Esophagus squamous epithelium (tissue), 5 donors: ENCODE data around the gene NFATC2. TPM values are rescaled to one million over a fixed set of nuclear protein-coding genes. Genes with fewer than 3 reads are reported as not detected.
"Not testable (repeated sequence)": the region's sequence is repeated elsewhere in the genome, so short reads cannot be mapped to it uniquely, and the experiment has no call there.

Experiments used
- DNase-seq: peaks from one replicate; lab custom pipeline; 2025; lab: John Stamatoyannopoulos, UW
- H3K27ac ChIP-seq, 4 donors: fragments of 200-600 bp; sonication (generic); one replicate each; pipeline ENCODE4 v1.5.1; 2016 to 2019; ENCODE audit warnings: mild to moderate bottlenecking in 1 of 4
- H3K27me3 ChIP-seq, 4 donors: fragments of 200-600 bp; sonication (generic); 1 replicate in 3 of 4; 2 replicates in 1 of 4; pipeline versions ENCODE4 v1.5.1 to v1.6.0; 2017 to 2021; ENCODE audit warnings: antibody characterized with exemption in 1 of 4
- H3K36me3 ChIP-seq, 3 donors: fragments of 200-600 bp; sonication (generic); one replicate each; pipeline ENCODE4 v1.5.1; 2016 to 2019
- H3K4me1 ChIP-seq, 3 donors: fragments of 200-600 bp; sonication (generic); one replicate each; pipeline ENCODE4 v1.5.1; 2017 to 2019
- H3K4me3 ChIP-seq, 4 donors: fragments of 200-600 bp; sonication (generic); 1 replicate in 3 of 4; 2 replicates in 1 of 4; pipeline ENCODE4 v1.5.1; 2016 to 2019; ENCODE audit warnings: mild to moderate bottlenecking in 2 of 4, moderate library complexity in 1 of 4
- H3K9me3 ChIP-seq, 3 donors: fragments of 200-600 bp; sonication (generic); one replicate each; pipeline ENCODE4 v1.5.1; 2016 to 2019
- CTCF ChIP-seq, 6 experiments: fragments of 450-650 bp in 4 of 6; fragments of 200-600 bp in 2 of 6; sonication (generic) in 2 of 6; IDR thresholded peaks; one replicate each; pipeline ENCODE4 v1.5.1; 2016 to 2019; ENCODE audit warnings: antibody characterized with exemption in 6 of 6, mild to moderate bottlenecking in 4 of 6, moderate library complexity in 4 of 6
- POLR2A ChIP-seq, 4 donors: fragments of 450-650 bp; IDR thresholded peaks; one replicate each; pipeline ENCODE4 v1.6.1; 2017; ENCODE audit warnings: antibody characterized with exemption in 4 of 4, mild to moderate bottlenecking in 4 of 4, moderate library complexity in 3 of 4
- WGBS, 2 donors: methylation state at CpG; one replicate each; pipeline ENCODE4 v1.1.5; 2018; 5-methylcytosine and 5-hydroxymethylcytosine counted together
- intact Hi-C: fragments of 100-400 bp; cut with DNase I; formaldehyde crosslinking; loops from one replicate; pipeline ENCODE4 v1.15.0; 2022
- total RNA-seq, 4 donors: library from RNA; depleted of rRNA; stranded (reverse); fragments of >200 nt; gene quantifications; one replicate each; pipeline ENCODE4 v1.1.0, GENCODE V29; 2016
- donor health status: DM: yes; HTN: yes; CAD: no.

The NFATC2 gene
- total RNA-seq, 4 donors from 2014 or later: 0.83 to 6.7 (median 1.4) TPM

GRCh38 chr20:51468636-51469035 lies 73.9 kb downstream of the NFATC2 start:
- TF ChIP-seq CTCF (IDR thresholded peaks at IDR 0.05): no peak
- TF ChIP-seq POLR2A (IDR thresholded peaks at IDR 0.05): no peak
- WGBS, 2 donors: 90 to 96% methylated on average over 5 to 7 of the region's 7 CpGs
- peaks cover 0 to 6% (median 0%) of the 10 kb centered on the region in 3 donors for H3K36me3 ChIP-seq
- intact Hi-C loops: no loop called here
- no peaks in the 10 kb centered on the region for H3K27me3 ChIP-seq
- H3K27ac ChIP-seq: no peak overlapping the region
- DNase-seq: no peak
- no peaks in the 10 kb centered on the region for H3K9me3 ChIP-seq
- H3K4me3 ChIP-seq: no peak overlapping the region
- H3K4me1 ChIP-seq: peaks cover 0 to 31% (median 0%) of the 10 kb centered on the region in 3 donors

- 93% methylated on average over 10 of the region's 10 CpGs for WGBS, 2 donors
- no peak overlapping the region for H3K27ac ChIP-seq
- intact Hi-C loops: no loop called here
- H3K27me3 ChIP-seq: no peaks in the 10 kb centered on the region
- H3K4me3 ChIP-seq: no peak overlapping the region
- H3K9me3 ChIP-seq: no peaks in the 10 kb centered on the region
- peaks cover 0 to under 1% (median 0%) of the 10 kb centered on the region in 3 donors for H3K36me3 ChIP-seq
- TF ChIP-seq POLR2A (IDR thresholded peaks at IDR 0.05) (no peak), CTCF (IDR thresholded peaks at IDR 0.05) (no peak)
- H3K4me1 ChIP-seq: peaks cover 0 to 36% (median 0%) of the 10 kb centered on the region in 3 donors
- no peak for DNase-seq
Observed at GRCh38 chr20:51467956-51468626, 74.4 kb downstream of the NFATC2 start.

GRCh38 chr20:51463998-51464397 lies 78.5 kb downstream of the NFATC2 start:
- Histone ChIP-seq H3K27ac (no peak overlapping the region), H3K36me3 (peaks cover 0 to 7% (median 0%) of the 10 kb centered on the region in 3 donors), H3K4me1 (peaks cover 0 to 25% (median 0%) of the 10 kb centered on the region in 3 donors), H3K9me3 (no peaks in the 10 kb centered on the region), H3K27me3 (no peaks in the 10 kb centered on the region), H3K4me3 (no peak overlapping the region)
- DNase-seq: no peak
- intact Hi-C loops: no loop called here
- no peak for TF ChIP-seq CTCF (IDR thresholded peaks at IDR 0.05)
- TF ChIP-seq POLR2A (IDR thresholded peaks at IDR 0.05): no peak
- WGBS, 2 donors: 72 to 91% methylated on average over 5 of the region's 9 CpGs

- H3K27ac ChIP-seq: peak overlapping the region in 2 of 4 donors; percentile 34 to 52
- intact Hi-C loops: no loop called here
- H3K4me3 ChIP-seq: no peak overlapping the region
- no peak for DNase-seq
- no peaks in the 10 kb centered on the region for H3K9me3 ChIP-seq
- peaks cover 0 to 25% (median 0%) of the 10 kb centered on the region in 3 donors for H3K4me1 ChIP-seq
- TF ChIP-seq CTCF (IDR thresholded peaks at IDR 0.05) (no peak), POLR2A (IDR thresholded peaks at IDR 0.05) (no peak)
- peaks cover 0 to 7% (median 0%) of the 10 kb centered on the region in 3 donors for H3K36me3 ChIP-seq
- no peaks in the 10 kb centered on the region for H3K27me3 ChIP-seq
- WGBS, 2 donors: 39 to 59% methylated on average over 5 to 7 of the region's 8 CpGs
Observed at GRCh38 chr20:51463560-51463959, 79.0 kb downstream of the NFATC2 start.

- Histone ChIP-seq H3K4me3 (no peak overlapping the region), H3K27me3 (no peaks in the 10 kb centered on the region), H3K4me1 (peaks cover 4 to 32% (median 5%) of the 10 kb centered on the region in 3 donors), H3K9me3 (no peaks in the 10 kb centered on the region), H3K27ac (peak overlapping the region in 3 of 4 donors; percentile 1 to 52 (median 34)), H3K36me3 (peaks cover 0 to 7% (median 0%) of the 10 kb centered on the region in 3 donors)
- TF ChIP-seq CTCF (IDR thresholded peaks at IDR 0.05) (no peak), POLR2A (IDR thresholded peaks at IDR 0.05) (no peak)
- intact Hi-C loops: no loop called here
- WGBS, 2 donors: 67 to 99% methylated on average over 5 to 11 of the region's 12 CpGs
- DNase-seq: no peak
Observed at GRCh38 chr20:51462566-51463276, 79.8 kb downstream of the NFATC2 start.

- not testable (repeated sequence) for DNase-seq
- WGBS, 2 donors: 68 to 84% methylated on average over 5 of the region's 5 CpGs
Observed at GRCh38 chr20:51461846-51462245, 80.7 kb downstream of the NFATC2 start.

More at GRCh38 chr20:51461846-51462245, 80.7 kb downstream of the NFATC2 start:
- intact Hi-C loops, H3K27ac ChIP-seq, H3K27me3 ChIP-seq, H3K4me3 ChIP-seq, H3K36me3 ChIP-seq, H3K9me3 ChIP-seq: not testable (repeated sequence)
- peaks cover 12 to 41% (median 14%) of the 10 kb centered on the region in 3 donors for H3K4me1 ChIP-seq
